OCI-LY1 (cell line): ENCODE data around the gene DUOXA1.

Source experiments
- H2AFZ ChIP-seq: fragments of 200-600 bp; sonication (generic), shearing (Covaris generic); 2 replicates; pipeline ENCODE4 v1.6.0; 2014; ENCODE audit warnings: antibody characterized with exemption, mild to moderate bottlenecking, low read length
- H3F3A ChIP-seq: fragments of 200-600 bp; sonication (generic), shearing (Covaris generic); 2 replicates; pipeline ENCODE4 v1.6.0; 2014; ENCODE audit warnings: mild to moderate bottlenecking, antibody characterized with exemption, low read length, moderate library complexity; ENCODE audit not compliant: insufficient read depth
- H3K27ac ChIP-seq: fragments of 200-600 bp; sonication (generic); 2 replicates; pipeline ENCODE4 v1.5.1; 2014; ENCODE audit warnings: low read length, mixed run types, mild to moderate bottlenecking, low read depth; ENCODE audit not compliant: poor library complexity, severe bottlenecking
- H3K27me3 ChIP-seq: fragments of 200-600 bp; sonication (generic); 2 replicates; pipeline ENCODE4 v1.6.0; 2014; ENCODE audit warnings: antibody characterized with exemption, mild to moderate bottlenecking, low read length, moderate library complexity; ENCODE audit not compliant: insufficient read depth
- H3K36me3 ChIP-seq: fragments of 200-600 bp; sonication (generic); 2 replicates; pipeline ENCODE4 v1.6.1; 2014; ENCODE audit warnings: mild to moderate bottlenecking, antibody characterized with exemption, low read length, moderate library complexity, mixed read lengths; ENCODE audit not compliant: insufficient read depth
- H3K4me1 ChIP-seq: fragments of 200-600 bp; sonication (generic); 2 replicates; pipeline ENCODE4 v1.5.1; 2014; ENCODE audit warnings: mild to moderate bottlenecking, low read length, moderate library complexity; ENCODE audit not compliant: insufficient read depth, severe bottlenecking
- H3K4me2 ChIP-seq: fragments of 200-600 bp; sonication (generic), shearing (Covaris generic); 2 replicates; pipeline ENCODE4 v1.6.1; 2014; ENCODE audit warnings: low read length
- H3K4me3 ChIP-seq: fragments of 200-600 bp; sonication (generic); 2 replicates; pipeline ENCODE4 v1.5.1; 2014; ENCODE audit warnings: low read length, low read depth, mild to moderate bottlenecking, mixed read lengths; ENCODE audit not compliant: poor library complexity, severe bottlenecking
- H3K79me2 ChIP-seq: fragments of 200-600 bp; shearing (Covaris generic); 2 replicates; pipeline ENCODE4 v1.6.1; 2016; ENCODE audit warnings: mixed run types, low read length, mixed read lengths; ENCODE audit not compliant: insufficient read depth
- H3K9ac ChIP-seq: fragments of 200-600 bp; sonication (generic), shearing (Covaris generic); 2 replicates; pipeline ENCODE4 v1.6.1; 2014; ENCODE audit warnings: mild to moderate bottlenecking, low read length, mixed read lengths
- H3K9me2 ChIP-seq: fragments of 200-600 bp; sonication (generic), shearing (Covaris generic); 2 replicates; pipeline ENCODE4 v1.6.1; 2014; ENCODE audit warnings: low read depth, mild to moderate bottlenecking, low read length, mixed read lengths
- H3K9me3 ChIP-seq: fragments of 200-600 bp; shearing (Covaris generic); 2 replicates; pipeline ENCODE4 v1.6.1; 2014; ENCODE audit warnings: low read length, mixed read lengths
- H4K20me1 ChIP-seq: fragments of 200-600 bp; sonication (generic), shearing (Covaris generic); 2 replicates; pipeline ENCODE4 v1.6.0; 2016; ENCODE audit warnings: mild to moderate bottlenecking, low read length; ENCODE audit not compliant: insufficient read depth
- EZH2 ChIP-seq: fragments of 200-600 bp; sonication (generic), shearing (Covaris generic); IDR thresholded peaks from 2 replicates; pipeline ENCODE4 v1.8.0; 2017; ENCODE audit warnings: borderline replicate concordance, mixed run types, mild to moderate bottlenecking, antibody characterized with exemption, low read length, moderate library complexity, mixed read lengths
- TF ChIP-seq, protein P1 (sequence below): fragments of 200-600 bp; sonication (generic), shearing (Covaris generic); IDR thresholded peaks from 2 replicates; pipeline ENCODE4 v1.5.1; 2017; ENCODE audit warnings: mild to moderate bottlenecking, antibody characterized with exemption, low read length, moderate library complexity, mixed read lengths

DUOXA1 gene

DNA sequence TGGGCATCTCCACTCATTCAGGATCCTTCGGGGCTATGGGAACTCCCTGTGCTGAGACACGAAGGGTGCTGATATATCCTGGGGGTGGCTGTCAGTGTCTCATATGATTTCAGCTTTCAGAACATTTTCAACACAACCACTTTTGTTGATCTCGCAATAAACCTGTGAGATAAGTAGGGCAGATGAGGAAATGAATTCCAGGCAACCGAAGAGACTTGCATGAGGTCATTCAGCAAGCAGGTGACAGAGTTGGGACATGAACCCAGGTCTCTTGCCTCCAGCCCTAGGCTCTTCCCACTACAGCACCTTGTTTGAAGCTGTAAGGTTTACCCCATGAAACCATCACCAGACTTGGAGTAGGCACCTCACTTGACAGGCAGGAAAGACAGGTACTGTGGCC, 16.7 kb upstream of the DUOXA1 start:
- H3K9me2 ChIP-seq = no peaks in the 10 kb centered on the region
- no peak overlapping the region for H3K4me3 ChIP-seq
- H4K20me1 ChIP-seq = no peaks in the 10 kb centered on the region
- H3K4me1 ChIP-seq = no peaks in the 10 kb centered on the region
- no peak for TF ChIP-seq EZH2
- TF ChIP-seq, protein P1, sequence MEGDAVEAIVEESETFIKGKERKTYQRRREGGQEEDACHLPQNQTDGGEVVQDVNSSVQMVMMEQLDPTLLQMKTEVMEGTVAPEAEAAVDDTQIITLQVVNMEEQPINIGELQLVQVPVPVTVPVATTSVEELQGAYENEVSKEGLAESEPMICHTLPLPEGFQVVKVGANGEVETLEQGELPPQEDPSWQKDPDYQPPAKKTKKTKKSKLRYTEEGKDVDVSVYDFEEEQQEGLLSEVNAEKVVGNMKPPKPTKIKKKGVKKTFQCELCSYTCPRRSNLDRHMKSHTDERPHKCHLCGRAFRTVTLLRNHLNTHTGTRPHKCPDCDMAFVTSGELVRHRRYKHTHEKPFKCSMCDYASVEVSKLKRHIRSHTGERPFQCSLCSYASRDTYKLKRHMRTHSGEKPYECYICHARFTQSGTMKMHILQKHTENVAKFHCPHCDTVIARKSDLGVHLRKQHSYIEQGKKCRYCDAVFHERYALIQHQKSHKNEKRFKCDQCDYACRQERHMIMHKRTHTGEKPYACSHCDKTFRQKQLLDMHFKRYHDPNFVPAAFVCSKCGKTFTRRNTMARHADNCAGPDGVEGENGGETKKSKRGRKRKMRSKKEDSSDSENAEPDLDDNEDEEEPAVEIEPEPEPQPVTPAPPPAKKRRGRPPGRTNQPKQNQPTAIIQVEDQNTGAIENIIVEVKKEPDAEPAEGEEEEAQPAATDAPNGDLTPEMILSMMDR = no peak
- no peaks in the 10 kb centered on the region for H3K9me3 ChIP-seq
- H3K36me3 ChIP-seq = no peaks in the 10 kb centered on the region
- no peak overlapping the region for H3K4me2 ChIP-seq
- H2AFZ ChIP-seq = no peak overlapping the region
- H3K27me3 ChIP-seq = no peaks in the 10 kb centered on the region
- H3K27ac ChIP-seq = no peak overlapping the region
- H3K9ac ChIP-seq = no peak overlapping the region
- no peaks in the 10 kb centered on the region for H3K79me2 ChIP-seq
- H3F3A ChIP-seq = no peaks in the 10 kb centered on the region

DNA sequence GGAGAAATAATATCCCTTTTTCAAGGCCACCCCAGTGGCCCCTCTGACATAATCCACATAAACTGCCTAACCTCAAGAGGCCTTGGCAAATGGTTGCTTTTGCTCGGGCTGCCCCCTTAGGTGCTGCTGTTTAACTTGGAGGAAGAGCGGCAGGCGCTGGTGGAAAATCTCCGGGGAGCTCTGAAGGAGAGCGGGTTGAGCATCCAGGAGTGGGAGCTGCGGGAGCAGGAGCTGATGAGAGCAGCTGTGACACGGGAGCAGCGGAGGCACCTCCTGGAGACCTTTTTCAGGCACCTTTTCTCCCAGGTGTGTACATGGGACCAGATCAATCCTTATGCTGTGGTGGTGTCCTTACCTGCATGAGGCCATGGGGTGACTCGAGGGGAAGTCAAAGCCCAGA, 15.1 kb upstream of the DUOXA1 start:
- Histone ChIP-seq H3K4me3 (no peak overlapping the region), H3K36me3 (no peaks in the 10 kb centered on the region), H3K4me1 (no peaks in the 10 kb centered on the region)

DNA sequence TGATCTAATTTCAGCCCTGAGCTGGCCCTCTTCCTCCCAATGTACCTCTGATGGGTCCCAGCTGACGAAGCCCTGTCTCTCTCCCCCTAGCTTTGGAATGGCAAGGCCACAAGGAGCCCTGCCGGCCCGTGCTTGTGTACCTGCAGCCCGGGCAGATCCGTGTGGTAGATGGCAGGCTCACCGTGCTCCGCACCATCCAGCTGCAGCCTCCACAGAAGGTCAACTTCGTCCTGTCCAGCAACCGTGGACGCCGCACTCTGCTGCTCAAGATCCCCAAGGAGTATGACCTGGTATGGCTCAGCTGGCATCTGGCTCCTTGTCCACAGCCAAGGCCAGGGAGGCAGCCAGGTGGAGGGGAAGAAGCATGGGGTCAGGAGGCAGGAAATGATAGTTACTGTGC, 14.3 kb upstream of the DUOXA1 start:
- H3K4me1 ChIP-seq = no peaks in the 10 kb centered on the region
- H3K9ac ChIP-seq = no peak overlapping the region
- no peaks in the 10 kb centered on the region for H3K79me2 ChIP-seq
- H3K4me2 ChIP-seq = no peak overlapping the region
- no peak overlapping the region for H3K4me3 ChIP-seq
- H3K27ac ChIP-seq = no peak overlapping the region
- no peaks in the 10 kb centered on the region for H3K27me3 ChIP-seq
- H2AFZ ChIP-seq = no peak overlapping the region
- no peaks in the 10 kb centered on the region for H3K36me3 ChIP-seq
- H3K9me3 ChIP-seq = no peaks in the 10 kb centered on the region
- H4K20me1 ChIP-seq = no peaks in the 10 kb centered on the region
- H3F3A ChIP-seq = no peaks in the 10 kb centered on the region
- no peaks in the 10 kb centered on the region for H3K9me2 ChIP-seq
- TF ChIP-seq, protein P1 = no peak
- TF ChIP-seq EZH2 = no peak

More for the DNA sequence above, 15.1 kb upstream of the DUOXA1 start:
- H3K9me2 ChIP-seq = no peaks in the 10 kb centered on the region
- no peak overlapping the region for H3K4me2 ChIP-seq
- no peak overlapping the region for H3K27ac ChIP-seq
- no peaks in the 10 kb centered on the region for H3K79me2 ChIP-seq
- no peaks in the 10 kb centered on the region for H3F3A ChIP-seq
- no peak overlapping the region for H3K9ac ChIP-seq
- H4K20me1 ChIP-seq = no peaks in the 10 kb centered on the region
- no peak overlapping the region for H2AFZ ChIP-seq
- no peaks in the 10 kb centered on the region for H3K27me3 ChIP-seq
- TF ChIP-seq, protein P1 = no peak
- no peak for TF ChIP-seq EZH2
- no peaks in the 10 kb centered on the region for H3K9me3 ChIP-seq
